ENCODE measurements around the gene CAD.

The CAD gene

GRCh38 chr2:27238976-27239375, 21.8 kb downstream of the CAD start:
- Histone ChIP-seq H3K4me3 (IDR thresholded peaks at IDR 0.05; ENCODE audit: insufficient read depth, low read depth, low read length) (no peak overlapping the region), H4K20me1 (ENCODE audit: insufficient read depth) (no peaks in the 10 kb centered on the region), H2AFZ (ENCODE audit: low read depth) (no peak overlapping the region), H3K27me3 (ENCODE audit: insufficient read depth, low read depth) (no peaks in the 10 kb centered on the region), H3K4me2 (no peak overlapping the region), H3K27ac (no peak overlapping the region), H3K79me2 (ENCODE audit: insufficient read depth, low read depth) (no peaks in the 10 kb centered on the region), H3K9ac (no peak overlapping the region), H3K36me3 (ENCODE audit: insufficient read depth) (peaks cover 13% of the 10 kb centered on the region; the same call in 1 of the 2 replicates), H3K4me1 (ENCODE audit: low read depth, poor library complexity, severe bottlenecking) (no peaks in the 10 kb centered on the region)
- TF ChIP-seq CTCF (conservative IDR thresholded peaks at IDR 0.05; ENCODE audit: low read depth, low read length), result no peak

- H3K4me3 ChIP-seq (IDR thresholded peaks at IDR 0.05; ENCODE audit: insufficient read depth, low read depth, low read length), result no peak overlapping the region
- no peak overlapping the region for H2AFZ ChIP-seq (ENCODE audit: low read depth)
- no peaks in the 10 kb centered on the region for H3K27me3 ChIP-seq (ENCODE audit: insufficient read depth, low read depth)
- H4K20me1 ChIP-seq (ENCODE audit: insufficient read depth), result no peaks in the 10 kb centered on the region
- no peak overlapping the region for H3K4me2 ChIP-seq
- no peaks in the 10 kb centered on the region for H3K4me1 ChIP-seq (ENCODE audit: low read depth, poor library complexity, severe bottlenecking)
- no peak overlapping the region for H3K9ac ChIP-seq
- H3K79me2 ChIP-seq (ENCODE audit: insufficient read depth, low read depth), result no peaks in the 10 kb centered on the region
- no peak for TF ChIP-seq CTCF (conservative IDR thresholded peaks at IDR 0.05; ENCODE audit: low read depth, low read length)
- peaks cover 13% of the 10 kb centered on the region; the same call in 1 of the 2 replicates for H3K36me3 ChIP-seq (ENCODE audit: insufficient read depth)
- H3K27ac ChIP-seq, result no peak overlapping the region
Measured at GRCh38 chr2:27240406-27240805, 23.2 kb downstream of the CAD start.

GRCh38 chr2:27241761-27242613, 24.8 kb downstream of the CAD start:
- TF ChIP-seq CTCF (conservative IDR thresholded peaks at IDR 0.05; ENCODE audit: low read depth, low read length), result no peak
- no peak overlapping the region for H2AFZ ChIP-seq (ENCODE audit: low read depth)
- H3K27me3 ChIP-seq (ENCODE audit: insufficient read depth, low read depth), result no peaks in the 10 kb centered on the region
- H3K27ac ChIP-seq, result no peak overlapping the region
- no peaks in the 10 kb centered on the region for H3K79me2 ChIP-seq (ENCODE audit: insufficient read depth, low read depth)
- no peaks in the 10 kb centered on the region for H4K20me1 ChIP-seq (ENCODE audit: insufficient read depth)
- H3K4me3 ChIP-seq (IDR thresholded peaks at IDR 0.05; ENCODE audit: insufficient read depth, low read depth, low read length), result no peak overlapping the region
- peaks cover 13% of the 10 kb centered on the region; the same call in 1 of the 2 replicates for H3K36me3 ChIP-seq (ENCODE audit: insufficient read depth)
- no peak overlapping the region for H3K9ac ChIP-seq
- H3K4me2 ChIP-seq, result no peak overlapping the region
- no peaks in the 10 kb centered on the region for H3K4me1 ChIP-seq (ENCODE audit: low read depth, poor library complexity, severe bottlenecking)

- H3K79me2 ChIP-seq (ENCODE audit: insufficient read depth, low read depth), result no peaks in the 10 kb centered on the region
Measured at GRCh38 chr2:27242614-27242951, 25.4 kb downstream of the CAD start.

More at GRCh38 chr2:27242614-27242951, 25.4 kb downstream of the CAD start:
- peaks cover 8% of the 10 kb centered on the region; the same call in 1 of the 2 replicates for H3K36me3 ChIP-seq (ENCODE audit: insufficient read depth)
- no peaks in the 10 kb centered on the region for H4K20me1 ChIP-seq (ENCODE audit: insufficient read depth)
- no peaks in the 10 kb centered on the region; the same call in 1 of the 2 replicates for H3K27me3 ChIP-seq (ENCODE audit: insufficient read depth, low read depth)
- no peak overlapping the region for H3K4me3 ChIP-seq (IDR thresholded peaks at IDR 0.05; ENCODE audit: insufficient read depth, low read depth, low read length)
- H3K4me2 ChIP-seq, result no peak overlapping the region
- no peak for TF ChIP-seq CTCF (conservative IDR thresholded peaks at IDR 0.05; ENCODE audit: low read depth, low read length)
- H3K9ac ChIP-seq, result no peak overlapping the region
- H3K4me1 ChIP-seq (ENCODE audit: low read depth, poor library complexity, severe bottlenecking), result no peaks in the 10 kb centered on the region
- H2AFZ ChIP-seq (ENCODE audit: low read depth), result no peak overlapping the region
- no peak overlapping the region for H3K27ac ChIP-seq

All from KMS-11 (cell line).